Esophagus squamous epithelium (tissue), 4 donors: ENCODE data around the gene CDKN2D.

Source experiments
- CTCF ChIP-seq, 6 experiments: fragments of 450-650 bp in 4 of 6; fragments of 200-600 bp in 2 of 6; sonication (generic) in 2 of 6; IDR thresholded peaks; one replicate each; pipeline ENCODE4 v1.5.1; 2016 to 2019; ENCODE audit warnings: antibody characterized with exemption in 6 of 6, mild to moderate bottlenecking in 4 of 6, moderate library complexity in 4 of 6
- POLR2A ChIP-seq, 4 donors: fragments of 450-650 bp; IDR thresholded peaks; one replicate each; pipeline ENCODE4 v1.6.1; 2017; ENCODE audit warnings: antibody characterized with exemption in 4 of 4, mild to moderate bottlenecking in 4 of 4, moderate library complexity in 3 of 4

DNA sequence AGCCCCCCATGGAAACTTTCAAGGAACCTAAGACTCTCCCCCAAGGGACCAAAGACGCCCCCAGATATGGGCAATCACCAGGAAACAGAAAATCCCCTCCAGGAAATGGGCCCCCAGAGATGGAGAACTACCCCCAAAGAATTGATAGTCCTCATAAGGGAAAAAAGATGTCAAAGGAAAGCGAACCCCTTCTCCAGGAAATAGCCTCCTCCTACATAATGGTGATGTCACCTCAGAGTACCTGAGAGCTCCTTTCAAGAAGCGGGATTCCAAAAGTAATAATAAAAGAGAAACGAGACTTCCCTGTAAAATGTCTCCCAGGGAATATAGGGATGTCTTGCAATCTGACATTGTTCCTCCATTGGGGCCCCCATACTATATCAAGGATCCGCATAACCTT, 1.1 kb downstream of the CDKN2D start:
- no peak for TF ChIP-seq CTCF (IDR thresholded peaks at IDR 0.05)
- TF ChIP-seq POLR2A (IDR thresholded peaks at IDR 0.05): no peak
